WTC11 (cell line): Measurements from ENCODE around the gene ABCC2. TPM values are rescaled to one million over a fixed set of nuclear protein-coding genes. Genes with fewer than 3 reads are reported as not detected.

ENCODE experiments used
- ATAC-seq: fragments of 200-7000 bp; cut with Tn5 transposase; 2 replicates; pipeline ENCODE4 v1.10.0; 2021; ENCODE audit warnings: mild to moderate bottlenecking, moderate library complexity
- CTCF ChIA-PET: fragments of 300-600 bp; sonication (Branson Sonifier 250); formaldehyde crosslinking; loops from one replicate; lab custom pipeline; 2021; ENCODE audit warnings: antibody characterized with exemption; lab: Charles Lee
- POLR2A ChIA-PET: fragments of 350-600 bp; sonication (Branson Sonifier 250); formaldehyde crosslinking; loops from one replicate; lab custom pipeline; 2021; ENCODE audit warnings: antibody characterized with exemption; lab: Charles Lee
- DNase-seq: peaks from one replicate; pipeline ENCODE4 v3.0.0; 2021; ENCODE audit warnings: low spot score
- H3K27ac Mint-ChIP-seq: 2 replicates; pipeline ENCODE4 v1.8.0; 2021; ENCODE audit warnings: mixed read lengths
- H3K27me3 Mint-ChIP-seq: 2 replicates; pipeline ENCODE4 v1.8.0; 2021; ENCODE audit warnings: low read depth, mild to moderate bottlenecking, moderate library complexity, mixed read lengths
- H3K36me3 Mint-ChIP-seq: 2 replicates; pipeline ENCODE4 v1.8.0; 2021; ENCODE audit warnings: mixed read lengths
- H3K4me1 Mint-ChIP-seq: 2 replicates; pipeline ENCODE4 v1.8.0; 2022; ENCODE audit warnings: mixed read lengths
- H3K4me3 Mint-ChIP-seq: 2 replicates; pipeline ENCODE4 v1.8.0; 2021; ENCODE audit warnings: mild to moderate bottlenecking, moderate library complexity, mixed read lengths
- H3K9me3 Mint-ChIP-seq: 2 replicates; pipeline ENCODE4 v1.8.0; 2021; ENCODE audit warnings: mixed read lengths
- CREM ChIP-seq: sonication (generic); formaldehyde crosslinking; IDR thresholded peaks from 2 replicates; pipeline ENCODE4 v1.8.1; 2022; ENCODE audit warnings: mild to moderate bottlenecking, missing genetic modification reagents, moderate library complexity
- ETV6 ChIP-seq: sonication (generic); formaldehyde crosslinking; IDR thresholded peaks from 2 replicates; pipeline ENCODE4 v1.8.1; 2022; ENCODE audit warnings: mild to moderate bottlenecking, missing genetic modification reagents
- KAT7 ChIP-seq: sonication (generic); formaldehyde crosslinking; IDR thresholded peaks from 2 replicates; pipeline ENCODE4 v1.8.1; 2023; ENCODE audit warnings: missing genetic modification reagents, mild to moderate bottlenecking, borderline replicate concordance
- NFATC4 ChIP-seq: fragments of 250-450 bp; sonication (Bioruptor Pico); IDR thresholded peaks from 2 replicates; pipeline ENCODE4 v1.9.0; 2021; ENCODE audit warnings: mild to moderate bottlenecking
- RORB ChIP-seq: fragments of 250-450 bp; sonication (Bioruptor Pico); IDR thresholded peaks from 2 replicates; pipeline ENCODE4 v1.9.0; 2021; ENCODE audit warnings: mild to moderate bottlenecking
- SOX15 ChIP-seq: fragments of 250-450 bp; sonication (Bioruptor Pico); IDR thresholded peaks from 2 replicates; pipeline ENCODE4 v1.9.0; 2021; ENCODE audit warnings: mild to moderate bottlenecking
- SP1 ChIP-seq: sonication (generic); formaldehyde crosslinking; conservative IDR thresholded peaks from 2 replicates; pipeline ENCODE4 v1.8.1; 2022; ENCODE audit warnings: missing genetic modification reagents
- ZBTB21 ChIP-seq: sonication (generic); formaldehyde crosslinking; IDR thresholded peaks from 2 replicates; pipeline ENCODE4 v1.8.1; 2023; ENCODE audit warnings: mild to moderate bottlenecking, missing genetic modification reagents, borderline replicate concordance
- ZNF232 ChIP-seq: sonication (generic); formaldehyde crosslinking; IDR thresholded peaks from 2 replicates; pipeline ENCODE4 v1.8.0; 2022; ENCODE audit warnings: mild to moderate bottlenecking, missing genetic modification reagents
- ZNF423 ChIP-seq: fragments of 250-450 bp; sonication (Bioruptor Pico); IDR thresholded peaks from 2 replicates; pipeline ENCODE4 v2.1.2; 2022; ENCODE audit warnings: mild to moderate bottlenecking, moderate library complexity
- total RNA-seq: library from RNA; stranded (reverse); gene quantifications from 3 replicates; pipeline ENCODE4 v1.2.3, GENCODE V29; 2021
- TF ChIP-seq, protein P1 (sequence below): fragments of 250-450 bp; sonication (Bioruptor Pico); IDR thresholded peaks from 2 replicates; pipeline ENCODE4 v1.9.0; 2021; ENCODE audit warnings: moderate library complexity, mild to moderate bottlenecking, inconsistent platforms, borderline replicate concordance
- TF ChIP-seq, protein P2 (sequence below): sonication (generic); formaldehyde crosslinking; IDR thresholded peaks from 2 replicates; pipeline ENCODE4 v1.8.1; 2023; ENCODE audit warnings: mild to moderate bottlenecking, missing genetic modification reagents
- TF ChIP-seq, protein P3 (sequence below): sonication (generic); formaldehyde crosslinking; IDR thresholded peaks from 2 replicates; pipeline ENCODE4 v1.8.0; 2022; ENCODE audit warnings: missing genetic modification reagents
- TF ChIP-seq, protein P4 (sequence below): fragments of 250-450 bp; sonication (Bioruptor Pico); IDR thresholded peaks from 2 replicates; pipeline ENCODE4 v1.9.0; 2021; ENCODE audit warnings: mild to moderate bottlenecking, borderline replicate concordance
- TF ChIP-seq, protein P5 (sequence below): sonication (generic); formaldehyde crosslinking; conservative IDR thresholded peaks from 2 replicates; pipeline ENCODE4 v1.8.1; 2023; ENCODE audit warnings: mild to moderate bottlenecking, low read depth, missing genetic modification reagents, moderate library complexity
- TF ChIP-seq, protein P6 (sequence below): sonication (generic); formaldehyde crosslinking; IDR thresholded peaks from 2 replicates; pipeline ENCODE4 v1.8.0; 2023; ENCODE audit warnings: missing genetic modification reagents

ABCC2 gene
- total RNA-seq, 1 experiment from 2014 or later = 0.87 TPM

DNA sequence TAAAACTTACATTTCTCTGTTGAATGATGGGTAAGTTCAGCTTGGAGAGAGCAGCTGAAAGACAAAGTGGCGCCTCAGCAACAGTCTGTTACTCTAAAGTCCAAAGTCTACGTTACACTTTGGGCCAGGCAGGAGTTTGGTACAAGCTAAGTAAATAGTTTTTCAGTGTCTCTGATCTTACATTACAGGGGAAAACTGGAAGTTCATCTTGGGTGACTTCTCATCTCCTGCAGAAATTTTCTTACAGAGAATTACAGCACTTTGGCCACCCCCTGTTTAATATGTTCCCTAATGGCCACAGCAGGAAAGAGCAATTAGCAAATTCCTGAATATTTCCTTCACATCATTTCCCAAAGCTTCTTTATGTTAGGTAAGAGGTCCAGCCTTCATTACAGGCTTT, 67.1 kb downstream of the ABCC2 start:
- CTCF ChIA-PET = interaction anchor here (1.1 to 3.5 kb wide), 5 partner anchors 10 to 196 kb away, joined by 3 to 22 read pairs (median 4); partner anchors contain the start of genes COX15, CUTC and DNMBP
- DNase-seq (no peak), ATAC-seq (no peak)
- Mint-ChIP-seq H3K27me3 (peaks cover 6% of the 10 kb centered on the region; the same call in 1 of the 2 replicates), H3K27ac (peak overlapping the region; percentile 67), H3K36me3 (no peaks in the 10 kb centered on the region), H3K4me3 (peak overlapping the region; percentile 51), H3K9me3 (no peaks in the 10 kb centered on the region), H3K4me1 (peaks cover 69% of the 10 kb centered on the region)
- TF ChIP-seq KAT7 = no peak
- TF ChIP-seq, protein P1, sequence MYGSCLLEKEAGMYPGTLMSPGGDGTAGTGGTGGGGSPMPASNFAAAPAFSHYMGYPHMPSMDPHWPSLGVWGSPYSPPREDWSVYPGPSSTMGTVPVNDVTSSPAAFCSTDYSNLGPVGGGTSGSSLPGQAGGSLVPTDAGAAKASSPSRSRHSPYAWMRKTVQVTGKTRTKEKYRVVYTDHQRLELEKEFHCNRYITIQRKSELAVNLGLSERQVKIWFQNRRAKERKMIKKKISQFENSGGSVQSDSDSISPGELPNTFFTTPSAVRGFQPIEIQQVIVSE (CRISPR knock-in tag) = no peak
- no peak for TF ChIP-seq CREM (CRISPR knock-in tag)
- no peak for TF ChIP-seq ZBTB21 (CRISPR knock-in tag)
- TF ChIP-seq, protein P2, sequence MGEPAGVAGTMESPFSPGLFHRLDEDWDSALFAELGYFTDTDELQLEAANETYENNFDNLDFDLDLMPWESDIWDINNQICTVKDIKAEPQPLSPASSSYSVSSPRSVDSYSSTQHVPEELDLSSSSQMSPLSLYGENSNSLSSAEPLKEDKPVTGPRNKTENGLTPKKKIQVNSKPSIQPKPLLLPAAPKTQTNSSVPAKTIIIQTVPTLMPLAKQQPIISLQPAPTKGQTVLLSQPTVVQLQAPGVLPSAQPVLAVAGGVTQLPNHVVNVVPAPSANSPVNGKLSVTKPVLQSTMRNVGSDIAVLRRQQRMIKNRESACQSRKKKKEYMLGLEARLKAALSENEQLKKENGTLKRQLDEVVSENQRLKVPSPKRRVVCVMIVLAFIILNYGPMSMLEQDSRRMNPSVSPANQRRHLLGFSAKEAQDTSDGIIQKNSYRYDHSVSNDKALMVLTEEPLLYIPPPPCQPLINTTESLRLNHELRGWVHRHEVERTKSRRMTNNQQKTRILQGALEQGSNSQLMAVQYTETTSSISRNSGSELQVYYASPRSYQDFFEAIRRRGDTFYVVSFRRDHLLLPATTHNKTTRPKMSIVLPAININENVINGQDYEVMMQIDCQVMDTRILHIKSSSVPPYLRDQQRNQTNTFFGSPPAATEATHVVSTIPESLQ = no peak
- TF ChIP-seq, protein P3, sequence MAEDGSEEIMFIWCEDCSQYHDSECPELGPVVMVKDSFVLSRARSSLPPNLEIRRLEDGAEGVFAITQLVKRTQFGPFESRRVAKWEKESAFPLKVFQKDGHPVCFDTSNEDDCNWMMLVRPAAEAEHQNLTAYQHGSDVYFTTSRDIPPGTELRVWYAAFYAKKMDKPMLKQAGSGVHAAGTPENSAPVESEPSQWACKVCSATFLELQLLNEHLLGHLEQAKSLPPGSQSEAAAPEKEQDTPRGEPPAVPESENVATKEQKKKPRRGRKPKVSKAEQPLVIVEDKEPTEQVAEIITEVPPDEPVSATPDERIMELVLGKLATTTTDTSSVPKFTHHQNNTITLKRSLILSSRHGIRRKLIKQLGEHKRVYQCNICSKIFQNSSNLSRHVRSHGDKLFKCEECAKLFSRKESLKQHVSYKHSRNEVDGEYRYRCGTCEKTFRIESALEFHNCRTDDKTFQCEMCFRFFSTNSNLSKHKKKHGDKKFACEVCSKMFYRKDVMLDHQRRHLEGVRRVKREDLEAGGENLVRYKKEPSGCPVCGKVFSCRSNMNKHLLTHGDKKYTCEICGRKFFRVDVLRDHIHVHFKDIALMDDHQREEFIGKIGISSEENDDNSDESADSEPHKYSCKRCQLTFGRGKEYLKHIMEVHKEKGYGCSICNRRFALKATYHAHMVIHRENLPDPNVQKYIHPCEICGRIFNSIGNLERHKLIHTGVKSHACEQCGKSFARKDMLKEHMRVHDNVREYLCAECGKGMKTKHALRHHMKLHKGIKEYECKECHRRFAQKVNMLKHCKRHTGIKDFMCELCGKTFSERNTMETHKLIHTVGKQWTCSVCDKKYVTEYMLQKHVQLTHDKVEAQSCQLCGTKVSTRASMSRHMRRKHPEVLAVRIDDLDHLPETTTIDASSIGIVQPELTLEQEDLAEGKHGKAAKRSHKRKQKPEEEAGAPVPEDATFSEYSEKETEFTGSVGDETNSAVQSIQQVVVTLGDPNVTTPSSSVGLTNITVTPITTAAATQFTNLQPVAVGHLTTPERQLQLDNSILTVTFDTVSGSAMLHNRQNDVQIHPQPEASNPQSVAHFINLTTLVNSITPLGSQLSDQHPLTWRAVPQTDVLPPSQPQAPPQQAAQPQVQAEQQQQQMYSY = no peak
- TF ChIP-seq, protein P4, sequence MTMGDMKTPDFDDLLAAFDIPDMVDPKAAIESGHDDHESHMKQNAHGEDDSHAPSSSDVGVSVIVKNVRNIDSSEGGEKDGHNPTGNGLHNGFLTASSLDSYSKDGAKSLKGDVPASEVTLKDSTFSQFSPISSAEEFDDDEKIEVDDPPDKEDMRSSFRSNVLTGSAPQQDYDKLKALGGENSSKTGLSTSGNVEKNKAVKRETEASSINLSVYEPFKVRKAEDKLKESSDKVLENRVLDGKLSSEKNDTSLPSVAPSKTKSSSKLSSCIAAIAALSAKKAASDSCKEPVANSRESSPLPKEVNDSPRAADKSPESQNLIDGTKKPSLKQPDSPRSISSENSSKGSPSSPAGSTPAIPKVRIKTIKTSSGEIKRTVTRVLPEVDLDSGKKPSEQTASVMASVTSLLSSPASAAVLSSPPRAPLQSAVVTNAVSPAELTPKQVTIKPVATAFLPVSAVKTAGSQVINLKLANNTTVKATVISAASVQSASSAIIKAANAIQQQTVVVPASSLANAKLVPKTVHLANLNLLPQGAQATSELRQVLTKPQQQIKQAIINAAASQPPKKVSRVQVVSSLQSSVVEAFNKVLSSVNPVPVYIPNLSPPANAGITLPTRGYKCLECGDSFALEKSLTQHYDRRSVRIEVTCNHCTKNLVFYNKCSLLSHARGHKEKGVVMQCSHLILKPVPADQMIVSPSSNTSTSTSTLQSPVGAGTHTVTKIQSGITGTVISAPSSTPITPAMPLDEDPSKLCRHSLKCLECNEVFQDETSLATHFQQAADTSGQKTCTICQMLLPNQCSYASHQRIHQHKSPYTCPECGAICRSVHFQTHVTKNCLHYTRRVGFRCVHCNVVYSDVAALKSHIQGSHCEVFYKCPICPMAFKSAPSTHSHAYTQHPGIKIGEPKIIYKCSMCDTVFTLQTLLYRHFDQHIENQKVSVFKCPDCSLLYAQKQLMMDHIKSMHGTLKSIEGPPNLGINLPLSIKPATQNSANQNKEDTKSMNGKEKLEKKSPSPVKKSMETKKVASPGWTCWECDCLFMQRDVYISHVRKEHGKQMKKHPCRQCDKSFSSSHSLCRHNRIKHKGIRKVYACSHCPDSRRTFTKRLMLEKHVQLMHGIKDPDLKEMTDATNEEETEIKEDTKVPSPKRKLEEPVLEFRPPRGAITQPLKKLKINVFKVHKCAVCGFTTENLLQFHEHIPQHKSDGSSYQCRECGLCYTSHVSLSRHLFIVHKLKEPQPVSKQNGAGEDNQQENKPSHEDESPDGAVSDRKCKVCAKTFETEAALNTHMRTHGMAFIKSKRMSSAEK (CRISPR knock-in tag) = no peak
- TF ChIP-seq, protein P5, sequence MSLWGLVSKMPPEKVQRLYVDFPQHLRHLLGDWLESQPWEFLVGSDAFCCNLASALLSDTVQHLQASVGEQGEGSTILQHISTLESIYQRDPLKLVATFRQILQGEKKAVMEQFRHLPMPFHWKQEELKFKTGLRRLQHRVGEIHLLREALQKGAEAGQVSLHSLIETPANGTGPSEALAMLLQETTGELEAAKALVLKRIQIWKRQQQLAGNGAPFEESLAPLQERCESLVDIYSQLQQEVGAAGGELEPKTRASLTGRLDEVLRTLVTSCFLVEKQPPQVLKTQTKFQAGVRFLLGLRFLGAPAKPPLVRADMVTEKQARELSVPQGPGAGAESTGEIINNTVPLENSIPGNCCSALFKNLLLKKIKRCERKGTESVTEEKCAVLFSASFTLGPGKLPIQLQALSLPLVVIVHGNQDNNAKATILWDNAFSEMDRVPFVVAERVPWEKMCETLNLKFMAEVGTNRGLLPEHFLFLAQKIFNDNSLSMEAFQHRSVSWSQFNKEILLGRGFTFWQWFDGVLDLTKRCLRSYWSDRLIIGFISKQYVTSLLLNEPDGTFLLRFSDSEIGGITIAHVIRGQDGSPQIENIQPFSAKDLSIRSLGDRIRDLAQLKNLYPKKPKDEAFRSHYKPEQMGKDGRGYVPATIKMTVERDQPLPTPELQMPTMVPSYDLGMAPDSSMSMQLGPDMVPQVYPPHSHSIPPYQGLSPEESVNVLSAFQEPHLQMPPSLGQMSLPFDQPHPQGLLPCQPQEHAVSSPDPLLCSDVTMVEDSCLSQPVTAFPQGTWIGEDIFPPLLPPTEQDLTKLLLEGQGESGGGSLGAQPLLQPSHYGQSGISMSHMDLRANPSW (CRISPR knock-in tag) = no peak
- no peak for TF ChIP-seq RORB (CRISPR knock-in tag)
- no peak for TF ChIP-seq NFATC4
- TF ChIP-seq ZNF423 (CRISPR knock-in tag) = no peak
- no peak for TF ChIP-seq SP1 (CRISPR knock-in tag)
- no peak for TF ChIP-seq ZNF232 (CRISPR knock-in tag)
- TF ChIP-seq, protein P6, sequence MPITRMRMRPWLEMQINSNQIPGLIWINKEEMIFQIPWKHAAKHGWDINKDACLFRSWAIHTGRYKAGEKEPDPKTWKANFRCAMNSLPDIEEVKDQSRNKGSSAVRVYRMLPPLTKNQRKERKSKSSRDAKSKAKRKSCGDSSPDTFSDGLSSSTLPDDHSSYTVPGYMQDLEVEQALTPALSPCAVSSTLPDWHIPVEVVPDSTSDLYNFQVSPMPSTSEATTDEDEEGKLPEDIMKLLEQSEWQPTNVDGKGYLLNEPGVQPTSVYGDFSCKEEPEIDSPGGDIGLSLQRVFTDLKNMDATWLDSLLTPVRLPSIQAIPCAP (CRISPR knock-in tag) = no peak
- TF ChIP-seq ETV6 (CRISPR knock-in tag) = no peak
- no peak for TF ChIP-seq SOX15 (CRISPR knock-in tag)
- POLR2A ChIA-PET = no interaction called here
